ENCODE results near the gene LAMC2. TPM values are rescaled to one million over a fixed set of nuclear protein-coding genes. Genes with fewer than 3 reads are reported as not detected.

The LAMC2 gene
- total RNA-seq, 1 experiment from 2014 or later = 642 TPM

GRCh38 chr1:183210681-183211080, 24.6 kb downstream of the LAMC2 start:
- intact Hi-C loops (cut with micrococcal nuclease; ENCODE audit: unreplicated experiment) = no loop called here
- no peak for DNase-seq
- CTCF ChIA-PET = no interaction called here
- Mint-ChIP-seq H3K4me1 (ENCODE audit: low read depth, unreplicated experiment) (peaks cover 52% of the 10 kb centered on the region), H3K9me3 (ENCODE audit: low read depth, unreplicated experiment) (no peaks in the 10 kb centered on the region), H3K27ac (ENCODE audit: unreplicated experiment) (no peak overlapping the region), H3K4me3 (ENCODE audit: low read depth, unreplicated experiment) (no peak overlapping the region), H3K36me3 (ENCODE audit: insufficient read depth, unreplicated experiment) (peaks cover 88% of the 10 kb centered on the region), H3K27me3 (ENCODE audit: unreplicated experiment) (no peaks in the 10 kb centered on the region)
- TF ChIP-seq, protein P1, sequence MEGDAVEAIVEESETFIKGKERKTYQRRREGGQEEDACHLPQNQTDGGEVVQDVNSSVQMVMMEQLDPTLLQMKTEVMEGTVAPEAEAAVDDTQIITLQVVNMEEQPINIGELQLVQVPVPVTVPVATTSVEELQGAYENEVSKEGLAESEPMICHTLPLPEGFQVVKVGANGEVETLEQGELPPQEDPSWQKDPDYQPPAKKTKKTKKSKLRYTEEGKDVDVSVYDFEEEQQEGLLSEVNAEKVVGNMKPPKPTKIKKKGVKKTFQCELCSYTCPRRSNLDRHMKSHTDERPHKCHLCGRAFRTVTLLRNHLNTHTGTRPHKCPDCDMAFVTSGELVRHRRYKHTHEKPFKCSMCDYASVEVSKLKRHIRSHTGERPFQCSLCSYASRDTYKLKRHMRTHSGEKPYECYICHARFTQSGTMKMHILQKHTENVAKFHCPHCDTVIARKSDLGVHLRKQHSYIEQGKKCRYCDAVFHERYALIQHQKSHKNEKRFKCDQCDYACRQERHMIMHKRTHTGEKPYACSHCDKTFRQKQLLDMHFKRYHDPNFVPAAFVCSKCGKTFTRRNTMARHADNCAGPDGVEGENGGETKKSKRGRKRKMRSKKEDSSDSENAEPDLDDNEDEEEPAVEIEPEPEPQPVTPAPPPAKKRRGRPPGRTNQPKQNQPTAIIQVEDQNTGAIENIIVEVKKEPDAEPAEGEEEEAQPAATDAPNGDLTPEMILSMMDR (IDR thresholded peaks at IDR 0.05; ENCODE audit: unreplicated experiment) = no peak
- no TSS peak for BruUV-seq (replicated peaks)

DNA sequence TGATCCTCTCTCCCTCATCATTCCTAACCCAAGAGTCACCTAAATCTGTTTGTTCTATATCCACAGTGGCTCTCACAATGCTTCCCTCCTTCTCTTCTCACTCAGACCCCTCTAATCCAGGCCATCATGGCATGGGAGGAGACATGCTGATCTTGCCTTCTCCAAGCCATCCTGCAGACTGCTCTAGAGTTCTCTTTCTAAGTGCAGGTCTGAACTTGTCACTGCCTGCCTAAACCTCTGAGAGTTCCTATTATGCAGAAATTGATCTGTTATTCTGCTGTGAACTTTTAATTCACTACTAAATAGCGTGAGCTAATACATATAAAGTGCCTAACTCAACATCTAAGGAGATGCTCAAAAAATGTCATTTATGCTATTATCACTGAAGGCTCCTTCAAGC, 26.8 kb downstream of the LAMC2 start:
- TF ChIP-seq, protein P1 (IDR thresholded peaks at IDR 0.05; ENCODE audit: unreplicated experiment) = no peak
- CTCF ChIA-PET = interaction anchor here (0.7 kb wide), 1 partner anchor 1899 kb away, joined by 5 read pairs; no protein-coding TSS in a partner anchor
- H3K27me3 Mint-ChIP-seq (ENCODE audit: unreplicated experiment) = no peaks in the 10 kb centered on the region
- H3K4me3 Mint-ChIP-seq (ENCODE audit: low read depth, unreplicated experiment) = no peak overlapping the region
- no TSS peak for BruUV-seq (replicated peaks)
- DNase-seq = no peak
- H3K27ac Mint-ChIP-seq (ENCODE audit: unreplicated experiment) = peak overlapping the region; percentile 24
- H3K4me1 Mint-ChIP-seq (ENCODE audit: low read depth, unreplicated experiment) = peaks cover 45% of the 10 kb centered on the region
- peaks cover 89% of the 10 kb centered on the region for H3K36me3 Mint-ChIP-seq (ENCODE audit: insufficient read depth, unreplicated experiment)
- intact Hi-C loops (cut with micrococcal nuclease; ENCODE audit: unreplicated experiment) = no loop called here
- no peaks in the 10 kb centered on the region for H3K9me3 Mint-ChIP-seq (ENCODE audit: low read depth, unreplicated experiment)

DNA sequence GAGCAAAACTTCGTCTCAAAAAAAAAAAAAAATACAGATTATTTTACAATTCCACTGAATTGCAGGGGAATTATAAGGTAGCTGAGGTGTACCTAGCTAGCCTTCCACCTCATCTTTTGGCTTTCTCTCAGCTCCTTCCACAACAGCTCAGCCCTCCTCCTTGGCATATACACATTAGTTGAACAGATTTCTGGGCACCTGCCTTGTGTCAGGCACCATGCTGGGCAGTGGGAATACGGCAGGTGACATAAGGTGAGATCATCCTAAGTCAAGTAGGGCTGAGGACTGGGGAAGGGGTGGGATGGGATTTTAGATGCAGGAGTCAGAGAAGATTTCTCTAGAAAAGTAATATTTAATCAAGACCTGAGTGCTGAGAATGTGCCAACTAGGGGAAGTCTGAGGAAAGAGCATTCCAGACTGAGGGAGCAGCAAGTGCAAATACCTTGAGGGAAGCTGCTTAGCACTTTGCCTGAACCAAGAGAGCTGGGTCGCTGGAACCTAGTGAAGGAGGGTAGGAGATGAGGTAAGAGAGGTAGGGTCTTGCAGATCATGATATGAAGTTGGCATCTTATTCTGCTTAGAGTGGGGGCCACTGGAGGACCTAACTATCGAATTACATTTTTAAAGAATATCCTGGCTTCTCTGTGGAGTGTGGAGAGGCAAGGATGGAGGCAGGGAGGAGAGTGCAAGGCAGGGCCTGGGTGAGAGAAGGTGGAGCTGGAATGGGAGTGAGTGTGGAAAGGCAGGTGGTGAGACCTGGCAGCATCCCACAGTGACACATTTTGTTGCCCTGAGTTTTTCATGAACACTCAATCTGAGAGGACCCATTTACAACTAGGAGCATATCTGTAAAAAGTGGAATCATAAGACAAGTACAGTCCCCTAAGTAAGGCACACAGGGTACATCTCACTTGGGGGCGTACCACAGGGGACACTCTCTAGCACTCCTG, 28.2 kb downstream of the LAMC2 start:
- TF ChIP-seq, protein P1 (IDR thresholded peaks at IDR 0.05; ENCODE audit: unreplicated experiment) = no peak
- Mint-ChIP-seq H3K4me3 (ENCODE audit: low read depth, unreplicated experiment) (no peak overlapping the region), H3K9me3 (ENCODE audit: low read depth, unreplicated experiment) (no peaks in the 10 kb centered on the region), H3K36me3 (ENCODE audit: insufficient read depth, unreplicated experiment) (peaks cover 87% of the 10 kb centered on the region), H3K27me3 (ENCODE audit: unreplicated experiment) (no peaks in the 10 kb centered on the region), H3K27ac (ENCODE audit: unreplicated experiment) (no peak overlapping the region), H3K4me1 (ENCODE audit: low read depth, unreplicated experiment) (peaks cover 39% of the 10 kb centered on the region)
- no TSS peak for BruUV-seq (replicated peaks)
- intact Hi-C loops (cut with micrococcal nuclease; ENCODE audit: unreplicated experiment) = no loop called here
- CTCF ChIA-PET = interaction anchor here (0.7 kb wide), 1 partner anchor 485 kb away, joined by 3 read pairs; no protein-coding TSS in a partner anchor
- DNase-seq = no peak

DNA sequence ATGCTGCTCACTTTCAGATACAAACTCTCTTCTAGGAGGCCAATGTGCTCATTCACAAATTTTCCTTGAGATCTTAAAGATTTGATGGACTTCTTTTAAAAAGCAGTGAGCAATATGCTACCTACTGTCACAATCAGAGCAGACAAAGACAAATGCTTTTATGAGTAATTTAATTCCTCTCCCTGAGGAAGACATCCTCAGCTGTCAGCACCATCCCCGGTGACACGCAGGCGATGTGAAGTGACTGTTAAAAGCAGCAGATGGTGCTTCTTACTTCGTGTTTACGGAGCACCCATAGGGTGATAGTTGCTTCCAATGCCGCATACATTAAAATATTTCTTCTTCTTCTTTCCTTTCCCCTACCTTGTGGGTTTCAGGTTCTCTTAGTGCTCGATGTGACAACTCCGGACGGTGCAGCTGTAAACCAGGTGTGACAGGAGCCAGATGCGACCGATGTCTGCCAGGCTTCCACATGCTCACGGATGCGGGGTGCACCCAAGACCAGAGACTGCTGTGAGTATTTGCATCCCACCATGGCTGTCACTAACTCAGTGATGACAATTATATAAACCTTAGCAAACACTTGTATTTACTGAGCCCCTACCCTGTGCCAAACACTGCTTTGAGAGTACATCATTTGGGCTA, 29.1 kb downstream of the LAMC2 start:
- intact Hi-C loops (cut with micrococcal nuclease; ENCODE audit: unreplicated experiment) = no loop called here
- no peak for DNase-seq
- Mint-ChIP-seq H3K27ac (ENCODE audit: unreplicated experiment) (no peak overlapping the region), H3K36me3 (ENCODE audit: insufficient read depth, unreplicated experiment) (peaks cover 87% of the 10 kb centered on the region), H3K9me3 (ENCODE audit: low read depth, unreplicated experiment) (no peaks in the 10 kb centered on the region), H3K4me1 (ENCODE audit: low read depth, unreplicated experiment) (peaks cover 30% of the 10 kb centered on the region), H3K27me3 (ENCODE audit: unreplicated experiment) (no peaks in the 10 kb centered on the region), H3K4me3 (ENCODE audit: low read depth, unreplicated experiment) (no peak overlapping the region)
- no TSS peak for BruUV-seq (replicated peaks)
- TF ChIP-seq, protein P1 (IDR thresholded peaks at IDR 0.05; ENCODE audit: unreplicated experiment) = no peak
- CTCF ChIA-PET = no interaction called here
